GM18909 (cell line): ENCODE results near the gene SERBP1.
A peak's percentile ranks its signal among the peaks of the same experiment; 100 is the strongest.
"Not testable (repeated sequence)": the region's sequence is repeated elsewhere in the genome, so short reads cannot be mapped to it uniquely, and the experiment has no call there.

ENCODE experiments used
- ATAC-seq: cut with Tn5 transposase; IDR thresholded peaks from one replicate; pipeline ENCODE4 v1.9.1; 2021; ENCODE audit warnings: mild to moderate bottlenecking; ENCODE audit not compliant: unreplicated experiment, poor library complexity

SERBP1 gene

DNA sequence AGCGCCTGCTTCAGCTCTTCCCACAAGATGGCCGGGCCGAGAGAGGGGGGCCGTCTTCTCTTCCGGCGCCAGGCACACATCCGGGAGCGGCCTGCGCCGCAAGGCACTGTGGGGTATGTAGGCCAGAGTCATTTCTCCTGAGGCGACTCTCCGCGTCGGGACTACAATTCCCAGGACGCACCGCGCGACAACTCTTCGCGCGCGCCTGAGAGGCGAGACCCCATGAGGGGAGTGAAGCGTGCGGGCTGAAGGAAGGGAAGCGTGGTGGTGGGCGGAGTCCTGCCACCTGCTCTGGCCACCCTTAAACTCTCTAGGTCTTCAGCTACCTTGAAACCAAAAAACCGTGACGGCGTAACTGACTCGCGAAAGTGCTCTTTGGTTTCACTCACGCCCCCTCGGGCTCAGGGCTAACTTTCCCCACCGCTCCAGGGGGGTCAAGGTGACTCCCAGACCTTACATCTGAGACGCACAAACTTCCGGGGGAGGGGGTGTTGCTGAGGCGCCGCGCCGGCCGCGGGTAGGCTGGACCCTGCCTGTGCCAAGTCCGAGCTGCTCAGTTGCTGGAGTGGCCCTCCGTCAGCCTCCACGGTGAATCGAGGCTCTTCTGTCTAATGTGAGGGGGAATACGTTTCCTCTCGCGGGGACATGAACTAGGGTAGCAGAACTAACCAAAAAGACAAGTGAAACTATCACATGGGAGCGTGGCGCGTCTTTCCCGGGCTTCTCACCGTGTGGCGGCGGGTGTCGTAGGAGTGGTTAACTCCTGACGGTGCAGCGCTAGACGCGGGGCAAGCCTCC lies at the start of gene SERBP1:
TSS of gene SERBP1 (minus strand) at position 45 of the 798 bp plus-strand sequence. CDS start 102 bp downstream, outside the sequence.
- peak; percentile 89 for ATAC-seq

DNA sequence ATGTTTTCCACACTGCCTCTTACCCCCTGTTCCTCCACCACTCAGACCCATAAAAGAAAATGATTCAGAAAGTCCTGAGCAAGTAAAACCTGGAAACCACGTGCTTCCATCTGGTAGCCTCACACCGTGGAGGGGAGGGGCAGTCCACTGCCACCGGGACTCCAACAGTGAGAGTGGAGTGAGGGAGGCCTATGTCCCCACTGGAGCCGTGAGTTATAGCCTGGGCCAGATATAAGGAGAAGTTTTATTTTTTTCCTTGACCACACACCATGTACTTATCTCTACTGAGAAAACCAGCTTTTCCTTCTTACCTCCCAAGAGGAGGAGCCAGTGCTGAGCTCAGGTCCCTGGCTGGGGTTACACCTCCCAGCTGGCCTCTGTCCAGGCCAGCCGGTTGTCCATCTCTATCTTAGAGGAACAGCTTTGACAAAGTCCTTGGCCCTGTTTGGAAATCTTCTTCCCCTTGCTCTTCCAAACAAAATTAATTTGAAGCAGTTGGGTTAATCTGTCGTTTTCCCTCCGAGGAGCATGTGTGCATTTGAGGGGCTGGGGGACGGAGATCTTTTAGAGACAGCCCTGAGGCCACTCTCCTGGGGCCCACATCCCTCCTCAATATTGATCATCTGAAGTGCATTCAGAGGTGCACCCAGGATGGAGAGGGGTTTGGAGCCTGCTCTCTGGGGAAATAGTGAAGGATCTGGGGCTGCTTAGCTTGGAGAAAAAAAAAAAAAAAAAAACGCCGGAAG lies 49.1 kb upstream of the SERBP1 start:
- no peak for ATAC-seq

DNA sequence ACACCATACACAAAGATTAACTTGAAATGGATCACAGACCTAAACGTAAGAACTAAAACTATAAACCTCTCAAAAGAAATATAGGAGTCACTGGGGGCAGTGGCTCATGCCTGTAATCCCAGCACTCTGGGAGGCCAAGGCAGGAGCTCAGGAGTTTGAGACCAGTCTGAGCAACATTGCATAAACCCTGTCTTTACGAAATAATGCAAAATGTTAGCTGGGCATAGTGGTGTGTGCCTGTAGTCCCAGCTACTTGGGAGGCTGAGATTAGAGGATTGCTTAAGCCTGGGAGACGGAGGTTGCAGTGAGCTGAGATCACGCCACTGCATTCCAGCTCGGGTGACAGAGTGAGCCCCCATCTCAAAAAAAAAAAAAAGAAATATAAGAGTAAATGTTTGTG lies 46.7 kb upstream of the SERBP1 start:
- no peak for ATAC-seq

DNA sequence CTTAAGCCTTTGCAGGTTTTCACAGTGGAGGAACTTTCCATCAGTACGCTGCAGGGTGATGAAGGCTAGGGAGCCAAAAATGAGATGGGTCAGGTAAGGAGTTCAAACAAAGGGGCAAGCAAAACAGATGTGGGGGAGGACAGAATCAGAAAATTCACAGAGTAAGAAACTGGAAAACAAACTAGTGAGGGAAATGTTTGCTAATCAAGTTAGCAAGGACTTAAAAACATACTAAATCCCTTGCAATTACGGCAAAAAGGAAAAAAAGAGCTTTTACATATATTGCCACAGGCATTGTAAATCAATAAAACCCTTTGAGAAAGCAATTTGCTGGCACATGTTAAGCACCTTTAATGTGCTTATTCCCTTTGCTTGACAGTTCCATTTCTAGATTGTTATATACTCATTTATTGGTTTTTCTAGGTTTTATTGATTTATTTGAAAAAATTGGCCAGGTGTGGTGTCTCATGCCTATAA lies 45.8 kb upstream of the SERBP1 start:
- ATAC-seq: no peak

DNA sequence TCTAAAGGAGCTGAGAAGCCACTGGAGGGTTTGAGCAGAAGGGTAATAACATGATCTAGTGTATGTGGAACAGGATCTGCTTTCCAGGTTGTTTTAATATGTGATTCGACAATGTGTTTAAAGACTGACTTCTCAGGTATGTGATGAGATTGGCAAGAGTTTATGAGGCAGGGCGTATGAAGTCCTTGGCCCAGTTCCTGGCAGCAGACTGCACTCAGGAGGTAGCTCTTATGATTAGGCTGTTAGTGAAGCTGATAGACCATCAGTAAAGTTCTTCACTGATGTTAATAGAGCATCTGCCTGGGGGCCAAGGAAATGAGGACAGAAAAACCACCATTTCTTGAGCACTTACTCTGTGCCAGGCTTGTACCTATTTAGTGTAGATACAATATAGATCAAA lies 41.9 kb upstream of the SERBP1 start:
- no peak for ATAC-seq

DNA sequence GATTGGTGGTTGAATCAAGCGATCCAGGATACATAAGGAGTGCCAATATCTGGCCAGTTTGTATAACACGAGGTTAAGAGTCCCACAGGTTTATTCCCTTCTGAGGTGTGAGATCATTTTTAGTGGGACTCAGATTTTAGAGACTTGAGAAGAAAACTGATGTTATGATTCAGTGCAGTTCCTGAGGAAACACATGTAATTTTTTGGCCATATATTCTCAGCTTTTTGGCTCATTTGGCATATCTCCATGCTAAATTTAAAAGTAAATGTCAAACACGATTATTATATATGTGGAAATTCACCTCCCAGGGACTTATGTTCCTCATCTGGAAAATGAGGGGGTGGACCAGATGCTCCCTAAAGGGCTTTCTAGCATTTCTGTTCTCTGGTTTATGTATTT lies 39.2 kb upstream of the SERBP1 start:
- no peak for ATAC-seq

DNA sequence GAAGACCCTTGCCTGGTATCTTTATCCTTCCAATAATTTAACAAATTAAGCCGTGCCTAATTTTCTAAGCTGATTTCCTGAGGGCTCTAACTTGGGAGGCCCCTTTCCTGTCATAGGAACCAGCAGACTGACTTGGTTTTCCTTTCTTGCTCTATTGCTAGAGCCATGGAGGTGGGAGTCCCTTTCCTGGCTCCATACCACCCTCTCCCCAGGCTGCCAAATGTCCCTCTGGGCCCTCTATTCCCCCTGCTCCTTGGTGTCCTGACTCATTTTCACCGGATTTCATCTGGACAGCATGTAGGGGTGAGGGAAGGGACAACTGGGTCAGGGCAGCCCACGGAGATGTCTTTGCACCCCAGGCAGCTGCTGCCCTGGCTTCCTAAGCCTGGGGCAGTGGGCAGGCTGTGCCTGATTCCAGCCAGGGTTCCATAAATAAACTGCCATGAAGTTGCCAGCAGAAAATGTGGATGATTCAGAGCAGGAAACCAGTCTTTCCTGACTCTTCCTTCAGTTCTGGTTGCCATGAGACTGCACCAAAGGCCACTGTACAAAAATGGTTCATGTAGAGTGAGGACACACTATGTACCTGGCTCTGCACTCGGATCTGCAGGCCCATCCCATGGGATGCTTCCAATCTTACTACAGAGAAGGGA lies 38.0 kb upstream of the SERBP1 start:
- ATAC-seq: no peak

DNA sequence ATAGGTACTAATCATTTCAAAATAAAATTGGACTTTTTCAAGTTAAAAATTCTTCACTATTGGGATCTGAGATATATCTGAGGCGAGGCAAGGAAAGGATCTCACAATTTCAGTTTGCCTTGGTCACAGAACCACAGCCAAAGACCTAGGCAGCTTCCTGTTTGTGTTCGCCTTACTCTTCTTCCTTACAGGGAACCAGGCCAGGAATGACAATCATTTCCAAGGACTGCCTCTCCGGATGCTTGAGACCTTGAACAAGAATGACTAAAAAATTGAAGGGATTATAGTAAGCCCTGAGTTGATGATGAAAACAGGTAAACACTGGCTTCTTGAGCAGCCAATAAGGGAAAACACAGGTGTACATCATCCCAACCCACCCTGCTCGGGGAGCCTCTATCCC lies 35.2 kb upstream of the SERBP1 start:
- ATAC-seq: no peak

DNA sequence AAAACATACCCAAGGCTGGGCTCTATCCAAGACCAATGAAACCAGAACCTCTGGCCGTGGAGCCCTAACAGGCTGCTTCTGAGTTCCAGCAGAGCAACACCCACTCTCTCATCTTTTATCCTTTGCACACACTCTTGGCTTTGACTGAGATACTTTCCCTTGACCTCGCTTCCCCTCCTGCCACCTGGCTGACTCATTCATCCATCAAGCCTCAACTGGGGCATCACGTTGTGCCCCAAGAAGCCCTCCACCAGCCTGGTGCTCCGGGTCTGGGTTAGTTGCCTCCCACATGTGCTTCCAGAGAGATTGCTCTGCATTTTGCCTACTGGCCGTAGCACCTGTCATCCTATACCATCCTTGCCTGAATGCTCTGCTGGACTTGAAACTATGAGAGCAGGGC lies 34.5 kb upstream of the SERBP1 start:
- ATAC-seq: no peak

DNA sequence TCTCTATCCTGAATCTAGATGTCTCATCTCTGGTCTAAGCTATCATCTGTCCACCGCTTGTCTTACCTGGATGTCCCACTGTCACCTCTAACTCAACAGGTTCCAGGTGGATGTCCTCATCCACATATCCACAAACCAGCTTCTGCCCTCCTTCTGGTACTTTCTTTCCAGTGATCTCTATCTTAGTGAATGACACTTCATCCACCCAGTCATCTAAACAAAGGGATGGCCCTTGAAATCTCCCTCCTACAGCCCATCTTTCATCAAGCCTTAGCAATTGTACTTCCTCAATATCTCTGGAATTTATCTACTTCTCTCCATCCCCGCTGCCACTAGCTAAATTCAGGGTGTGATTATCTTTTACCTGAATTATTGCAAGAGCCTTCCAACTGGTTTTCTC lies 33.9 kb upstream of the SERBP1 start:
- no peak for ATAC-seq

DNA sequence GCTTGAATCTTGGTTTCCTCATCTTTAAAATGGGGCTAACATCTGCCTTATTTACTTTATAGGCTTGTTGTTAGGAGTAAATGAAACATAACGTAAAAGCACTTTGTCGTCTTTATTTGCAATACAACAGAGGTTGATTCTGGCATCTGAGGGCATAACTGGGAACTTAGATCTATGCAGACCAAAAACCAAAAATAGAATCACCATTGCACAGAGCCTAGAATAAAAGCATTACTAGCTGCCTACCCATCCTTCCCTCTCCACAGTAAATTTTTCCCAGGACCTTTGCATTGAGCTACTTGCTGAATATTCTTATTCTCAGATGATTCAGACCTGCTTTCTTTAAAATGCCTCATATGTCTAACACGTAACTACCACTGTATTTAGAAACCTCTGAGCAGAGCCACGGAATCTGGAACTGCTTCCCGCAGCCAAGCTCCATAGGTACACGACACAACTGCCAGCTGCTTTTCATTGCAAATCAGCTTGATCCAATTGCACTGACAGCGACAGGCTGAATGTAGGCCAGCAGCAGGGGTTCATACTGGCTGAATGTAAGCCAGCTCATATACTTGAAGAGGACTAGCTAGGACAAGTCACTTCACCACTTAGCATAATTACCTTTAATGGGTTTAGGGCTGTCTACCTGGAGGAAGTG lies 33.2 kb upstream of the SERBP1 start:
- ATAC-seq: no peak

DNA sequence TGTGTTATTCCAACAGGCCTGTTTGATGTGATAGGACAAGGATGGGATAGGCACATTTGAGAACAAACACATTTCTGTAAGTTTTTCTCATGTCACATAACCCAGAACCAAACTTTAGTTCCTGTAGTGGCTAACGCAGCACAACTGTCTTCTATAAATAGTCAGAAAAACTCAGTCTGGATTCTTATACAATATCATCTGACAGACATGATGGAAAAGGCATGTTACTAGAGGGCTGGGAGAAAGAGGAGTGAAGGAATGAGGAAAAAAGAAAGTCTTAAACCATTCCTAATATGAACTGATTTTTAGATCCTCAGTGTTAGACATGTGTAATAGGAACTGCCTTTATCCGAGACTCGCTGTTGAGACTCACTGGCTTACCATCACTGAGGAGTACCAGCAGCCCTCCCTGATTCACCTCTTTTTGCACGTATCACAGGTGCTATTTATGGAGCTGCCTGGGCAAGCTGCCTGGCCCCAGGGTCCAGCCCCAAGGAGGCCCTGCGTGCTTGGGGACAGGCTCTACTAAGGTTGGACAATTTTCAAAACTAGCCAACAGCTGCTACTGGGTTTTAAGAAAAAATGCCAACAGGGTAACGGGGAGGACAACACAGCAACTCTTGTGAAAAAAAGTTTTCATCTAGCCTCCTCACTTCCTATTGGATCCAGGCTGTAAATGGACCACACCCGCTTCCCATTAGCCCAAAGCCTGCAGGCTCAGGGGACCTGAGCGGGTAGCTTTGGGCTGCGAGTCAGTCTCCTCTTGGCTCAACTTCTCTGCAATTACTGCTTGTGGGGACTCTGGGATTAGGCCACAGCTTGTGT lies 30.7 kb upstream of the SERBP1 start:
- no peak for ATAC-seq

DNA sequence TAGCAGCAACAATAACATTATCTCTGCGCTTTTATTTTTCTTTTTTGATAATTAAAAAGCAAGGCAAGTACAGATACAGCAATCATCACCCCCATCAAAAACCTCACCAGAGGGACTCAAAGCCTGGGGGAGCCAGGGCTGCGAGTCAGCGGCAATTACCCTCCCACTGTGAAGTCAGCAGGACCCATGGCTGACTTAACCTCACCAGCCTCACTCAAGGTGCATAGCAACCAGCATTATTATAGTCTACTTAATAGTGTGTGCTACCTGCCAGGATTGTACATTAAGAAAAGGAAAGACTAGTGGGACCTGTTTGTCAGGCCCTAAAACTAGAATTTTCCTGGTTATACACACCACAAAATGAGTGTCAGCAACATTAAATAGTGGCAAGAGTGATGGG lies 28.9 kb upstream of the SERBP1 start:
- no peak for ATAC-seq

DNA sequence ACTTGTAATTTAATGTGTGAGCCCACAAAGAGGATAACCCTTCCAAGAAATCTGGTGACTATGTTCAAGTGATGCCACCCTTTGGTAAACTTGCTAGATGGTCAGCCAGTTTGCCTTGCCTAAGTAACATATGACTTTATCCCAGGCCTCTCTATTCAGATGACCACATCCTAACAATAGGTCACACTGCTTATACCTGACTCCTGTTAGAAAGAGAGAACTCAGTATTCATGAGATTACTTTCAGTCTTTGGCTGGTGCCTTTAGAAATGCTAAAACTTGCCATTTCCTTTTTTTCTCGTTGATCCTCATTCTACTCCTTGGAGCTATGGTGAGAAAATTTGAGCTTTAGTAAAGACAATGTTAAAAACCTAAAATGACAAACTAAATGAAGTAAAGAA lies 28.5 kb upstream of the SERBP1 start:
- ATAC-seq: no peak

DNA sequence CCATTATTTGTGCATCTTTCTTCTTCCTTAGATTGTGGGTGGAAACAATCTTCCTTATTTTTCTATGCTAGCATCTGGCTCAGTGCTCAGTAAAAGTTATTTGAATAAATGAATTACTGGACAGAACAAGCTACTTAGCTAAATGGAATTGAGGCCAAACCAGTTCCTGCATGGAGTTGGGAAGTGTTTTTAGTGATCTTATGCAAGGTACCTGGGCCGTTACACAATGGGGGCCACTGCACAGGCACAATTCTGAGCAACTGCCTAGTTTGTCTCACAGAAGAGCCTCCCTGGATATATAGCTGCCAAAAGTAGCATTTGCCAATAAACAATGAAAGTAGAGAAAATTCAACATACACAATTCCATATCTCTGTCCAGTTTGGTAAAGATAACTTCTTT lies 27.0 kb upstream of the SERBP1 start:
- ATAC-seq: no peak

DNA sequence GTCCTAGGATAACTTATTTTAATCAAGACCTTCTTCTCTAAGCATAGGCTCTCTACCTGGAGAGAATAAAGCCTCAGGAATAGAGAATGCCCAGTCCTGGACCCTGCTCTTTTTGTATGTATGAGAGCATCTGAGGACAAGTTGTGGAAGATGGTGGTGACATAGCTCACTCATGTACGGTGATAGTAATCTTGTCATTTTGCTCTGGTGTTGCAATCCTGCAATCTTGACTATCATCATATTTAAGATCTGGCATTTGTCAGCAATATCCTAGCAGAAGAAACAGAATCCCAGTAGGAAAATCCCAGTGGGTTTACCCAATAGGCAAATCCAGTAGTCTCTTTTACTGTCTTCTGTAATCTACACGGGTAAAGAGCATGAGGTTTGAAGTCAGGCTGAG lies 21.6 kb upstream of the SERBP1 start:
- no peak for ATAC-seq

DNA sequence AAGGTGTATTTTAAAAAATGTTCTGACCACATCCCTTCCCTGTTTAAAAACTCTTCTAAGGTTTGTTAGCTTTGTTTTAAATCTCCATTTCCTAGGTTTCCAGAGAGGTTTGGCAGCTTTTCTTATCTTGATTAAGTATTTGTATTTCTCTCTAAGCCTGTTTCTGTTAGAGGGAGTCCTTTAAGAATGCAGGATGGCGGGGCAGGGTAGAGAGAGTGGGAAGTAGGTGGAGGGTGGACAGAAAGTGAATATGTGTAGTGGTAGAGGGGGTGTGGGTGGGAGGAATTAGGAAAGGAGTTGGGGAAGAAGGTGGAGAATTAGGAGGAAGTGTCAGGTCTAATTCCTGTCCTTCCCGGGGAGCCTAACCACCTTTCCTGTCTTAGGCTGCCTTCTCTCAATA lies 21.2 kb upstream of the SERBP1 start:
- no peak for ATAC-seq

DNA sequence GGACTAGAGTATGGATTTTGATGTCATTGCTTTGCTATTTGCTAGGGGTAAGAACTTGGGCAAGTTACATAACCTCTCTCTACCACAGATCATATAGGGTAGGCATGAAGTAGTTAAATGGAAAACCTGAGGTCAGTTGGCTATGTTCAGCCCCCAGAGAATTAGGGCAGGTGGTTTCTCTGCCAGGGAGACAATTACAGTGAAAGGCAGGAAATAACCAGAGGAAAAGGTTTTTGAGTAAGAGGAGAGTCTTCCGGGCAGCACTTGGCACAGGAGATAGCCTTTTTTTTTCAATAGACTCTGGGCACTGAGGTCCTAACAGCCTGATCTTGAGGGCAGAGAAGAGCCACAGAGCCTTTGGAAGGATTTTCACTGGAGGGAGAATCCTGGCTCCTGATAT lies 16.7 kb upstream of the SERBP1 start:
- ATAC-seq: no peak

DNA sequence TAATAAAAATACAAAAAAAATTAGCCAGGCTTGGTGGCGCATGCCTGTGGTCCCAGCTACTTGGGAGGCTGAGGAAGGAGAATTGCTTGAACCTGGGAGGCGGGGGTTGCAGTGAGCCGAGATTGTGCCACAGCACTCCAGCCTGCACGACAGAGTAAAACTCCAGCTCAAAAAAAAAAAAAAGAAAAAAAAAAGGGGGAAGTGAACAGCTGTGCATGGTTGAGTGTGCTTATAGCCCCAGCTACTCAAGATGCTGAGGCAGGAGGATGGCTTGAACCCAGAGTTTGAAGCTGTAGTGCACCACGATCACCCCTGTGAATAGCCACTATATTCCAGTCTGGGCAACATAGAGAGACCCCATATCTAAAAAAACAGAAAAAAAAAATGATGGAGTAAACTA lies 15.8 kb upstream of the SERBP1 start:
- not testable (repeated sequence) for ATAC-seq

DNA sequence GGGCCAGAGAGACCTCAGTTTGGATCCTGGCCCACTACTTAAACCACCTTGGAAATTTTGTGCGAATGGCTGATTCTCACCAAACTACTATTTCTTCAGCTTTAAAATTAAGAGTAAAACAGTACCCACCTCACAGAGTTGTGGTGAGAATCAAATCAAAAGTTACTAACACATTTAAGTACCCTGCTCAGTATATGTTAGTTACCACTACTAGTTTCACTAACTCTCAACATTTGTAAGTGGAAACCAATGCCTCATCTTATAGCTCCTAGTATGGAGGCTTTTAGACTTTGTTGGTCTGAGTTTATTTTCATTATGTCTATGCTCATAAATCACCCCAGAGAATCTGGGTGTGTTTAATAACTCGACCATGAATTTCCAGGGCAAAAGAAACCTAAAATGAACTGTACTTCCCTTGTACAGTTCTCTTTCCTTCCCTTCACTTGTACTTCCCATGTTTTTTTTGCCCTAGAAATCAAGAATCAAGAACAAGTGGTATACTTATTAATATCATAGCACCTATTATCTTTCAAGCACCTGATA lies 11.6 kb upstream of the SERBP1 start:
- peak; percentile 38 for ATAC-seq
